ENCODE data around the gene LGALS3. TPM values are rescaled to one million over a fixed set of nuclear protein-coding genes. Genes with fewer than 3 reads are reported as not detected.

The LGALS3 gene
- polyA plus RNA-seq, 2 of the 4 experiments (the other 2 are of a cell fraction), result 60.2 to 61.0 TPM

DNA sequence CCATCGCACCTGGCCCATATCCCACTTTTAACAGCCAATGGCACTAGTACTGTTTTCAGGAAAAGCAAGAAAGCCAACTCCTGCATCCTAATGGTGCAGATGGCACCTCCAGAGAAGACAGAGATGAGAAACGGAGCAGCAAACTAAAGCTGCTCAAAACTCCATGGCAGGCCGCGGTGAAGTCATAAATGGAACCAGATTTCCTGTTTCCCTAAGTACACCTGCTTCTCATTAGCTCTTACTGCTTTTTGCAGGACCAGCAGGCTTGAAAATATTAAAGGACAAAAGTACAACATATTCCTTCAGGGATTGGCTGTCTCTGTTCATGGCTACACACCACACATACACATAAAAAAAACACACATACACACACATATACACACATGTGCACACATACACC, 36.7 kb upstream of the LGALS3 start:
- FAIRE-seq (no peak), ATAC-seq (no peak), DNase-seq (ENCODE audit: low read depth in 1 of 2, low spot score in 1 of 2) (no peak)
- Histone ChIP-seq H3K9me3 (no peaks in the 10 kb centered on the region), H3K4me3 (no peak overlapping the region), H3K4me2 (no peak overlapping the region), H3K27ac (no peak overlapping the region), H3K4me1 (peaks cover 16% of the 10 kb centered on the region; the same call in 2 of the 3 replicates)
- ChIA-PET CTCF (interaction anchor here (0.6 to 10.9 kb wide), 8 partner anchors 9 to 72 kb away, joined by 3 to 183 read pairs (median 5); partner anchors contain the start of gene MAPK1IP1L), POLR2A (interaction anchor here (0.8 to 1.7 kb wide), 2 partner anchors 37 to 68 kb away, joined by 3 to 7 read pairs; partner anchors contain the start of gene LGALS3)
- no peak for TF ChIP-seq CBX8 (IDR thresholded peaks at IDR 0.05)
- TF ChIP-seq, protein P1, sequence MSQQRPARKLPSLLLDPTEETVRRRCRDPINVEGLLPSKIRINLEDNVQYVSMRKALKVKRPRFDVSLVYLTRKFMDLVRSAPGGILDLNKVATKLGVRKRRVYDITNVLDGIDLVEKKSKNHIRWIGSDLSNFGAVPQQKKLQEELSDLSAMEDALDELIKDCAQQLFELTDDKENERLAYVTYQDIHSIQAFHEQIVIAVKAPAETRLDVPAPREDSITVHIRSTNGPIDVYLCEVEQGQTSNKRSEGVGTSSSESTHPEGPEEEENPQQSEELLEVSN (IDR thresholded peaks at IDR 0.05; ENCODE audit: borderline replicate concordance, low read depth), result no peak
- TF ChIP-seq, protein P2, sequence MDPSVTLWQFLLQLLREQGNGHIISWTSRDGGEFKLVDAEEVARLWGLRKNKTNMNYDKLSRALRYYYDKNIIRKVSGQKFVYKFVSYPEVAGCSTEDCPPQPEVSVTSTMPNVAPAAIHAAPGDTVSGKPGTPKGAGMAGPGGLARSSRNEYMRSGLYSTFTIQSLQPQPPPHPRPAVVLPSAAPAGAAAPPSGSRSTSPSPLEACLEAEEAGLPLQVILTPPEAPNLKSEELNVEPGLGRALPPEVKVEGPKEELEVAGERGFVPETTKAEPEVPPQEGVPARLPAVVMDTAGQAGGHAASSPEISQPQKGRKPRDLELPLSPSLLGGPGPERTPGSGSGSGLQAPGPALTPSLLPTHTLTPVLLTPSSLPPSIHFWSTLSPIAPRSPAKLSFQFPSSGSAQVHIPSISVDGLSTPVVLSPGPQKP (IDR thresholded peaks at IDR 0.05; ENCODE audit: low read depth, low read length), result no peak
- no peak for TF ChIP-seq POLR2A (IDR thresholded peaks at IDR 0.05; ENCODE audit: low read length)
- no peak for TF ChIP-seq PHF8 (IDR thresholded peaks at IDR 0.05; ENCODE audit: borderline replicate concordance, low read depth)
- no peak for TF ChIP-seq HOXB5 (CRISPR knock-in tag; IDR thresholded peaks at IDR 0.05)
- TF ChIP-seq, protein P3, sequence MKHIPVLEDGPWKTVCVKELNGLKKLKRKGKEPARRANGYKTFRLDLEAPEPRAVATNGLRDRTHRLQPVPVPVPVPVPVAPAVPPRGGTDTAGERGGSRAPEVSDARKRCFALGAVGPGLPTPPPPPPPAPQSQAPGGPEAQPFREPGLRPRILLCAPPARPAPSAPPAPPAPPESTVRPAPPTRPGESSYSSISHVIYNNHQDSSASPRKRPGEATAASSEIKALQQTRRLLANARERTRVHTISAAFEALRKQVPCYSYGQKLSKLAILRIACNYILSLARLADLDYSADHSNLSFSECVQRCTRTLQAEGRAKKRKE (CRISPR knock-in tag; IDR thresholded peaks at IDR 0.05; ENCODE audit: low read depth), result no peak
- TF ChIP-seq MAZ (IDR thresholded peaks at IDR 0.05; ENCODE audit: borderline replicate concordance, low read depth, low read length), result no peak
- TF ChIP-seq RCOR1 (IDR thresholded peaks at IDR 0.05; ENCODE audit: low read depth, low read length), result no peak
- no peak for TF ChIP-seq HEYL (CRISPR knock-in tag; IDR thresholded peaks at IDR 0.05)
- TF ChIP-seq ZNF302 (CRISPR knock-in tag; IDR thresholded peaks at IDR 0.05), result no peak
- no peak for TF ChIP-seq RFX5 (IDR thresholded peaks at IDR 0.05)
- TF ChIP-seq NPAS2 (CRISPR knock-in tag; IDR thresholded peaks at IDR 0.05; ENCODE audit: borderline replicate concordance), result no peak
- TF ChIP-seq CHD4 (IDR thresholded peaks at IDR 0.05; ENCODE audit: borderline replicate concordance), result no peak
- TF ChIP-seq, protein P4, sequence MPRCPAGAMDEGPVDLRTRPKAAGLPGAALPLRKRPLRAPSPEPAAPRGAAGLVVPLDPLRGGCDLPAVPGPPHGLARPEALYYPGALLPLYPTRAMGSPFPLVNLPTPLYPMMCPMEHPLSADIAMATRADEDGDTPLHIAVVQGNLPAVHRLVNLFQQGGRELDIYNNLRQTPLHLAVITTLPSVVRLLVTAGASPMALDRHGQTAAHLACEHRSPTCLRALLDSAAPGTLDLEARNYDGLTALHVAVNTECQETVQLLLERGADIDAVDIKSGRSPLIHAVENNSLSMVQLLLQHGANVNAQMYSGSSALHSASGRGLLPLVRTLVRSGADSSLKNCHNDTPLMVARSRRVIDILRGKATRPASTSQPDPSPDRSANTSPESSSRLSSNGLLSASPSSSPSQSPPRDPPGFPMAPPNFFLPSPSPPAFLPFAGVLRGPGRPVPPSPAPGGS (IDR thresholded peaks at IDR 0.05), result no peak
- no peak for TF ChIP-seq MAFK (IDR thresholded peaks at IDR 0.05; ENCODE audit: partially characterized antibody)
- 89% methylated on average over 4 of the region's 4 CpGs for WGBS (ENCODE audit: missing lambda C conversion rate)

DNA sequence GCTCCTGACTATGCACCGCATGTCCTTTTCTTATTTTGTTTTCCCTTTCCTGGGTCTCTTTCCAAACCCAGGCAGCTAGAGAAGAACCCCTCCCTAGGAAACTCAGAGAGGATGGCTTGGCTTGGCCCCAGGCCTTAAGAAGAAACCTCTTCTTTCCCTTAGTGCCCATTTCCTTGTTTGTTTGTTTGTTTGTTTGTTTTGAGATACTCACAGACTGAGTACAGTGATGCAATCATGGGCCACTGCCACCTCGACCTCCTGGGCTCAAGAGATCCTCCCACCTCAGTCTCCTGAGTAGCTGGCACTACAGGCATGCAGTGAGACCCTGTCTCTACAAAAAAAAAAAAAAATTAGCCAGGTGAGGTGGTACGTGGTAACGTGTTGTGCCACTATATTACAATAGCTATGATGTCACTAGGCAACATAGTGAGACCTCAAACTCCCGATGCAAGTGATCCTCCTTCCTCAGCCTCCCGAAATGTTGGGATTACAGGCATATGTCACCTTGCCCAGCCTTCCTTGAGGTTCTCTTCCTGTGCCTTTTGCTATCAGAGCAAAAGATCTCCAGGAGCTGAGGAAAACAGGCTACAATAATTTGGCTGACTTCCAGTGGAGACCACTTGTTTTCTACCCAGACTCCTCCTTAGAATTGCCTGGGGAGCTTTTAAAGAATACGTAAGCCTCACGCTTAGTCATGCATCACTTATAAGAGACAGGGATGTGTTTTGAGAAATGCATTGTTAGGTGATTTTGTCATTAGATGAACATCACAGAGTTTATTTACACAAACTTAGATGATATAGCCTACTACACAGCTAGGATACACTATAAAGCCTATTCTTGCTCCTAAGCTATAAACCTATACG, 34.5 kb upstream of the LGALS3 start:
- peaks cover 16% of the 10 kb centered on the region; the same call in 2 of the 3 replicates for H3K4me1 ChIP-seq
- no peak overlapping the region for H3K4me3 ChIP-seq
- no peak for DNase-seq (ENCODE audit: low read depth in 1 of 2, low spot score in 1 of 2)
- peak in 1 of 2 experiments; percentile 19; a peak in 1 of 6 replicates for ATAC-seq
- POLR2A ChIA-PET, result interaction anchor here (0.6 to 0.9 kb wide), 2 partner anchors 18 to 35 kb away, joined by 3 to 9 read pairs; no protein-coding TSS in a partner anchor
- no peaks in the 10 kb centered on the region for H3K9me3 ChIP-seq
- CTCF ChIA-PET, result interaction anchor here (0.5 to 10.9 kb wide), 9 partner anchors 10 to 146 kb away, joined by 3 to 183 read pairs (median 3); partner anchors contain the start of gene LGALS3
- FAIRE-seq, result no peak
- peak overlapping the region; percentile 24; the same call in 2 of the 3 replicates for H3K4me2 ChIP-seq
- 69% methylated on average over 9 of the region's 9 CpGs for WGBS (ENCODE audit: missing lambda C conversion rate)
- H3K27ac ChIP-seq, result peak overlapping the region in 1 of 2 experiments; percentile 43; a peak in 1 of 6 replicates
- no peak for TF ChIP-seq RNF2 (IDR thresholded peaks at IDR 0.05; ENCODE audit: borderline replicate concordance, low read depth)
- no peak for TF ChIP-seq CHD2 (IDR thresholded peaks at IDR 0.05; ENCODE audit: low read length, partially characterized antibody)
- no peak for TF ChIP-seq SMC3 (IDR thresholded peaks at IDR 0.05)
- TF ChIP-seq, protein P5, sequence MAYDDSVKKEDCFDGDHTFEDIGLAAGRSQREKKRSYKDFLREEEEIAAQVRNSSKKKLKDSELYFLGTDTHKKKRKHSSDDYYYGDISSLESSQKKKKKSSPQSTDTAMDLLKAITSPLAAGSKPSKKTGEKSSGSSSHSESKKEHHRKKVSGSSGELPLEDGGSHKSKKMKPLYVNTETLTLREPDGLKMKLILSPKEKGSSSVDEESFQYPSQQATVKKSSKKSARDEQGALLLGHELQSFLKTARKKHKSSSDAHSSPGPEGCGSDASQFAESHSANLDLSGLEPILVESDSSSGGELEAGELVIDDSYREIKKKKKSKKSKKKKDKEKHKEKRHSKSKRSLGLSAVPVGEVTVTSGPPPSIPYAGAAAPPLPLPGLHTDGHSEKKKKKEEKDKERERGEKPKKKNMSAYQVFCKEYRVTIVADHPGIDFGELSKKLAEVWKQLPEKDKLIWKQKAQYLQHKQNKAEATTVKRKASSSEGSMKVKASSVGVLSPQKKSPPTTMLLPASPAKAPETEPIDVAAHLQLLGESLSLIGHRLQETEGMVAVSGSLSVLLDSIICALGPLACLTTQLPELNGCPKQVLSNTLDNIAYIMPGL (CRISPR knock-in tag; IDR thresholded peaks at IDR 0.05; ENCODE audit: borderline replicate concordance), result no peak
- TF ChIP-seq, protein P6, sequence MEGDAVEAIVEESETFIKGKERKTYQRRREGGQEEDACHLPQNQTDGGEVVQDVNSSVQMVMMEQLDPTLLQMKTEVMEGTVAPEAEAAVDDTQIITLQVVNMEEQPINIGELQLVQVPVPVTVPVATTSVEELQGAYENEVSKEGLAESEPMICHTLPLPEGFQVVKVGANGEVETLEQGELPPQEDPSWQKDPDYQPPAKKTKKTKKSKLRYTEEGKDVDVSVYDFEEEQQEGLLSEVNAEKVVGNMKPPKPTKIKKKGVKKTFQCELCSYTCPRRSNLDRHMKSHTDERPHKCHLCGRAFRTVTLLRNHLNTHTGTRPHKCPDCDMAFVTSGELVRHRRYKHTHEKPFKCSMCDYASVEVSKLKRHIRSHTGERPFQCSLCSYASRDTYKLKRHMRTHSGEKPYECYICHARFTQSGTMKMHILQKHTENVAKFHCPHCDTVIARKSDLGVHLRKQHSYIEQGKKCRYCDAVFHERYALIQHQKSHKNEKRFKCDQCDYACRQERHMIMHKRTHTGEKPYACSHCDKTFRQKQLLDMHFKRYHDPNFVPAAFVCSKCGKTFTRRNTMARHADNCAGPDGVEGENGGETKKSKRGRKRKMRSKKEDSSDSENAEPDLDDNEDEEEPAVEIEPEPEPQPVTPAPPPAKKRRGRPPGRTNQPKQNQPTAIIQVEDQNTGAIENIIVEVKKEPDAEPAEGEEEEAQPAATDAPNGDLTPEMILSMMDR (IDR thresholded peaks at IDR 0.05), result no peak
- TF ChIP-seq NFE2L2 (conservative IDR thresholded peaks at IDR 0.05; ENCODE audit: low read length), result no peak
- TF ChIP-seq, protein P4 (IDR thresholded peaks at IDR 0.05), result no peak
- TF ChIP-seq POLR2A (IDR thresholded peaks at IDR 0.05; ENCODE audit: low read length), result no peak
- TF ChIP-seq FOXS1 (CRISPR knock-in tag; IDR thresholded peaks at IDR 0.05), result no peak
- TF ChIP-seq ZNF302 (CRISPR knock-in tag; IDR thresholded peaks at IDR 0.05), result no peak
- TF ChIP-seq HOXB5 (CRISPR knock-in tag; IDR thresholded peaks at IDR 0.05), result no peak
- no peak for TF ChIP-seq FOSB (CRISPR knock-in tag; IDR thresholded peaks at IDR 0.05)
- TF ChIP-seq FOSL2 (IDR thresholded peaks at IDR 0.05), result no peak
- no peak for TF ChIP-seq FOSL2 (CRISPR knock-in tag; IDR thresholded peaks at IDR 0.05)
